ENCODE data around the gene SERPINE2. TPM values are rescaled to one million over a fixed set of nuclear protein-coding genes. Genes with fewer than 3 reads are reported as not detected.

SERPINE2 gene
- total and polyA plus RNA-seq, 2 donors (not counting 3 experiments of a cell fraction or from before 2014, with no cell fraction given) = 4.0 to 8.8 TPM

DNA sequence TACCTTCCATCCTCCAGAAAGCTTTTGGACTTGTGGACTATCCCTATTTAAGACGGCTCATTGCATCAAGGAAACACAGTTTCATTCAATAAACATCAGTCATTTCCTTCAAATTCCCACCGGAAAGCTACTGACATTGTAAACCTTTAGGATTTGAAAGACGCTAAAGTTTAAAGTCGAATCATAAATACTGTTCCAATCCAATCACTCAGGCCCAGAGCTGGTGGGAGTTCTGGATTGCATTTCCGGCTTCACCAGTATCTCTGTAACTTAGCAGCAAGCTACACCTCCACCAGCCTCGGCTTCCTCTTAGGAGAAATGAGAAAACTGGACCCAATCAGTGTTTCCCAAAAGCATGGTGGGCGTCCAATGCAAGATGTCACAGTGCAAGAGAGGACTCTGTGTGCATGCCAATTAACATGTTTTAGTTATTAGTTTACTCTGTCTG, 95.5 kb downstream of the SERPINE2 start:
- no peaks in the 10 kb centered on the region for H3K9me1 ChIP-seq (replicated peaks; ENCODE audit: control insufficient read depth, extremely low read depth, insufficient read depth, low read length)
- no peaks in the 10 kb centered on the region for H4K20me1 ChIP-seq (replicated peaks; ENCODE audit: control insufficient read depth, extremely low read depth, insufficient read depth, low read length)
- POLR2A ChIA-PET = no interaction called here
- H2AFZ ChIP-seq (ENCODE audit: low read depth, low read length) = no peak overlapping the region
- CTCF ChIA-PET = interaction anchor here (0.9 to 1.5 kb wide), 7 partner anchors 12 to 145 kb away, joined by 3 to 8 read pairs (median 4); no protein-coding TSS in a partner anchor
- H3K27ac ChIP-seq (ENCODE audit: insufficient read depth, low read depth, low read length) = peak overlapping the region; percentile 90
- H3K4me1 ChIP-seq (ENCODE audit: control insufficient read depth, extremely low read depth, insufficient read depth, low read length) = peaks cover 23% of the 10 kb centered on the region
- H3K27me3 ChIP-seq (ENCODE audit: control insufficient read depth in 2 of 2, insufficient read depth in 2 of 2, low read length in 2 of 2) = no peaks in the 10 kb centered on the region
- no peaks in the 10 kb centered on the region for H3K9me3 ChIP-seq (replicated peaks; ENCODE audit: control insufficient read depth, insufficient read depth, low read length)
- peak; percentile 82 for DNase-seq (ENCODE audit: low read depth, low spot score)
- H3K4me3 ChIP-seq (replicated peaks in 1 of 3; ENCODE audit: insufficient read depth in 1 of 3, low read depth in 1 of 3, low read length in 3 of 3) = peak overlapping the region; percentile 70 to 79 (median 77)
- peak overlapping the region; percentile 82 for H3K9ac ChIP-seq (replicated peaks; ENCODE audit: extremely low read depth, insufficient read depth, low read length)
- no peaks in the 10 kb centered on the region for H3K36me3 ChIP-seq (ENCODE audit: control insufficient read depth in 2 of 2, extremely low read depth in 1 of 2, insufficient read depth in 2 of 2, low read length in 2 of 2)
- BruUV-seq (replicated peaks) = no TSS peak
- peaks cover 51% of the 10 kb centered on the region for H3K79me2 ChIP-seq (ENCODE audit: control insufficient read depth, insufficient read depth, low read length)
- peak; percentile 97 for FAIRE-seq
- dilution Hi-C loops (cut with MboI; ENCODE audit: extremely low pct_ligation_motif_present, low sequenced_read_pairs) (no loop called here), intact Hi-C loops (cut with micrococcal nuclease) (loop anchor here (1.0 to 10.0 kb wide), 6 partner anchors 19 to 1001 kb away; partner anchors contain the start of gene AP1S3)
- H3K4me2 ChIP-seq (ENCODE audit: insufficient read depth, low read length) = peak overlapping the region; percentile 75
- TF ChIP-seq FOS (IDR thresholded peaks at IDR 0.05; ENCODE audit: borderline replicate concordance, insufficient read depth, low read length) (peak; percentile 54), GATA2 (IDR thresholded peaks at IDR 0.05; ENCODE audit: insufficient read depth, insufficient read length, low read depth, low read length) (peak; percentile 12), POLR2A (IDR thresholded peaks at IDR 0.05; ENCODE audit: low read depth, low read length) (peak; percentile 62), JUN (IDR thresholded peaks at IDR 0.05; ENCODE audit: borderline replicate concordance, insufficient read depth, insufficient read length, low read depth) (peak; percentile 65), MYC (IDR thresholded peaks at IDR 0.05; ENCODE audit: low read depth, low read length) (no peak), POLR2AphosphoS5 (IDR thresholded peaks at IDR 0.05; ENCODE audit: insufficient read depth, low read depth, low read length) (peak; percentile 76)
- TF ChIP-seq, protein P1, sequence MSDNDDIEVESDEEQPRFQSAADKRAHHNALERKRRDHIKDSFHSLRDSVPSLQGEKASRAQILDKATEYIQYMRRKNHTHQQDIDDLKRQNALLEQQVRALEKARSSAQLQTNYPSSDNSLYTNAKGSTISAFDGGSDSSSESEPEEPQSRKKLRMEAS (IDR thresholded peaks at IDR 0.05; ENCODE audit: insufficient read depth, insufficient read length) = no peak

DNA sequence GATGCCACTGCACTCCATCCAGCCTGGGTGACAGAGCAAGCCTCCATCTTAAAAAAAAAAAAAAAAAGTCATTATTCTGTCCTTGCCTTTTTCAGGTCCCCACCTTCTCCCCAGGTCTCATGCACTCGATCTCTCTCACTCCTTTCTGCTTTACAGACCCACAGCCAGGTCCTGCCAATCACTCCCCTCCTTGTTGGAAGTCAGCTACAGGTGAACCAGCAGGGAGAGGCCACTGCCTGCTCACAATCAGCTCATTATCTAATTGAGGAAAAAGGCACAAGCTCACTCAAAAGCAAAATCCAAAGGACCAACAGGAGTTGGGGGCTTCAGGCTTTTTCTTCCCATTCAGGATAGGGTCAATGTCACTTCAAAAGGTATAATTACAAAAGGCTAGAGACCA, 96.0 kb downstream of the SERPINE2 start:
- no peaks in the 10 kb centered on the region for H3K9me3 ChIP-seq (replicated peaks; ENCODE audit: control insufficient read depth, insufficient read depth, low read length)
- peaks cover 56% of the 10 kb centered on the region for H3K79me2 ChIP-seq (ENCODE audit: control insufficient read depth, insufficient read depth, low read length)
- no peaks in the 10 kb centered on the region for H4K20me1 ChIP-seq (replicated peaks; ENCODE audit: control insufficient read depth, extremely low read depth, insufficient read depth, low read length)
- no peak overlapping the region for H2AFZ ChIP-seq (ENCODE audit: low read depth, low read length)
- H3K4me1 ChIP-seq (ENCODE audit: control insufficient read depth, extremely low read depth, insufficient read depth, low read length) = peaks cover 28% of the 10 kb centered on the region
- no peak for DNase-seq (ENCODE audit: low read depth, low spot score)
- FAIRE-seq = no peak
- intact Hi-C loops (cut with micrococcal nuclease) = loop anchor here (1.0 to 10.0 kb wide), 5 partner anchors 19 to 1002 kb away; no protein-coding TSS in a partner anchor
- H3K27me3 ChIP-seq (ENCODE audit: control insufficient read depth in 2 of 2, insufficient read depth in 2 of 2, low read length in 2 of 2) = no peaks in the 10 kb centered on the region
- dilution Hi-C loops (cut with MboI; ENCODE audit: extremely low pct_ligation_motif_present, low sequenced_read_pairs) = no loop called here
- H3K9me1 ChIP-seq (replicated peaks; ENCODE audit: control insufficient read depth, extremely low read depth, insufficient read depth, low read length) = no peaks in the 10 kb centered on the region
- peak overlapping the region; percentile 75 for H3K4me2 ChIP-seq (ENCODE audit: insufficient read depth, low read length)
- H3K36me3 ChIP-seq (ENCODE audit: control insufficient read depth in 2 of 2, extremely low read depth in 1 of 2, insufficient read depth in 2 of 2, low read length in 2 of 2) = no peaks in the 10 kb centered on the region
- peak overlapping the region in 2 of 3 experiments; percentile 19 to 77 for H3K4me3 ChIP-seq (replicated peaks in 1 of 3; ENCODE audit: insufficient read depth in 1 of 3, low read depth in 1 of 3, low read length in 3 of 3)
- no peak for TF ChIP-seq EZH2 (IDR thresholded peaks at IDR 0.05; ENCODE audit: borderline replicate concordance, low read depth, low read length, severe bottlenecking)
- no peak for TF ChIP-seq POLR2A (IDR thresholded peaks at IDR 0.05; ENCODE audit: low read depth, low read length)
- ChIA-PET POLR2A (no interaction called here), CTCF (interaction anchor here (0.9 to 1.5 kb wide), 7 partner anchors 12 to 145 kb away, joined by 3 to 8 read pairs (median 4); no protein-coding TSS in a partner anchor)
- BruUV-seq (replicated peaks) = TSS peak; percentile 53
- peak overlapping the region; percentile 90 for H3K27ac ChIP-seq (ENCODE audit: insufficient read depth, low read depth, low read length)
- H3K9ac ChIP-seq (replicated peaks; ENCODE audit: extremely low read depth, insufficient read depth, low read length) = peak overlapping the region; percentile 82

Measured in endothelial cell of umbilical vein (primary cell).